ENCODE results near the gene PHRF1. TPM values are rescaled to one million over a fixed set of nuclear protein-coding genes. Genes with fewer than 3 reads are reported as not detected.

The PHRF1 gene
- total and polyA plus RNA-seq, 8 donors, result 11.2 to 39.3 (median 14.8) TPM

GRCh38 chr11:556662-557256, 19.5 kb upstream of the PHRF1 start:
- H3K4me1 ChIP-seq, result peaks cover 0 to 11% (median 7%) of the 10 kb centered on the region in 3 donors
- no peak for ATAC-seq
- intact Hi-C loops (cut with DNase I), result loop anchor here in 2 of 3 donors (5.0 to 10.0 kb wide), 2 partner anchors 166 to 168 kb away; no protein-coding TSS in a partner anchor
- no peak for FAIRE-seq
- no peaks in the 10 kb centered on the region for H3K36me3 ChIP-seq
- no peak overlapping the region for H3K4me3 ChIP-seq
- peak in 2 of 6 donors; percentile 53 to 78 for DNase-seq
- 92 to 94% methylated on average over 22 of the region's 22 CpGs for WGBS, 2 donors
- H3K27ac ChIP-seq, result no peak overlapping the region
- TF ChIP-seq, protein P1, sequence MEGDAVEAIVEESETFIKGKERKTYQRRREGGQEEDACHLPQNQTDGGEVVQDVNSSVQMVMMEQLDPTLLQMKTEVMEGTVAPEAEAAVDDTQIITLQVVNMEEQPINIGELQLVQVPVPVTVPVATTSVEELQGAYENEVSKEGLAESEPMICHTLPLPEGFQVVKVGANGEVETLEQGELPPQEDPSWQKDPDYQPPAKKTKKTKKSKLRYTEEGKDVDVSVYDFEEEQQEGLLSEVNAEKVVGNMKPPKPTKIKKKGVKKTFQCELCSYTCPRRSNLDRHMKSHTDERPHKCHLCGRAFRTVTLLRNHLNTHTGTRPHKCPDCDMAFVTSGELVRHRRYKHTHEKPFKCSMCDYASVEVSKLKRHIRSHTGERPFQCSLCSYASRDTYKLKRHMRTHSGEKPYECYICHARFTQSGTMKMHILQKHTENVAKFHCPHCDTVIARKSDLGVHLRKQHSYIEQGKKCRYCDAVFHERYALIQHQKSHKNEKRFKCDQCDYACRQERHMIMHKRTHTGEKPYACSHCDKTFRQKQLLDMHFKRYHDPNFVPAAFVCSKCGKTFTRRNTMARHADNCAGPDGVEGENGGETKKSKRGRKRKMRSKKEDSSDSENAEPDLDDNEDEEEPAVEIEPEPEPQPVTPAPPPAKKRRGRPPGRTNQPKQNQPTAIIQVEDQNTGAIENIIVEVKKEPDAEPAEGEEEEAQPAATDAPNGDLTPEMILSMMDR (IDR thresholded peaks at IDR 0.05), result no peak
- no peaks in the 10 kb centered on the region for H3K27me3 ChIP-seq
- no peaks in the 10 kb centered on the region for H3K9me3 ChIP-seq

GRCh38 chr11:557328-558132, 18.7 kb upstream of the PHRF1 start:
- Histone ChIP-seq H3K4me1 (peaks cover 0 to 19% (median 13%) of the 10 kb centered on the region in 3 donors), H3K27ac (no peak overlapping the region), H3K4me3 (no peak overlapping the region), H3K36me3 (no peaks in the 10 kb centered on the region), H3K27me3 (no peaks in the 10 kb centered on the region), H3K9me3 (no peaks in the 10 kb centered on the region)
- DNase-seq, result peak in 2 of 6 donors; percentile 49 to 77
- intact Hi-C loops (cut with DNase I), result loop anchor here in 2 of 3 donors (5.0 to 10.0 kb wide), 2 partner anchors 165 to 167 kb away; no protein-coding TSS in a partner anchor
- TF ChIP-seq, protein P1 (IDR thresholded peaks at IDR 0.05), result no peak
- 84 to 88% methylated on average over 23 to 24 of the region's 24 CpGs for WGBS, 2 donors
- ATAC-seq, result no peak
- no peak for FAIRE-seq

DNA sequence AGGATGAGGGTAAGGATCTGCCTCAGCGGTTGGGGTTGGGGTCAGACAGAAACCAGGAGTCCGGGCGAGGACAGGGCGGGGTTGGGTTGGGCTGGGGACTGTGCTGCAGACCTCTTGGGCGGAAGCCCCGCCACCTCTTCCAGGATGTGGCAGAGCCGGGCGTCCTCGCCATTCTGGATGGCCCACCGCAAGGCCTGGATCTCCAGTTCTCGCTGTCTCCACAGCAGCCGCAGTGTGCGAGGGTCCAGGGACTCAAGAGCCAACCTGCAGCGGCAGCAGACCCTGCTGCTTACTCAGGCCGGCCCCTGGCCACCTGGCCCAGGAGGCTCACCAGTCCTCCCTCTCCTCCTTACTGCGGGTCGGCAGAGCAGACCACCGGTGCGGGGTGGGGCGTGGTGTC, 17.8 kb upstream of the PHRF1 start:
- no peaks in the 10 kb centered on the region for H3K27me3 ChIP-seq
- peaks cover 0 to 19% (median 17%) of the 10 kb centered on the region in 3 donors for H3K4me1 ChIP-seq
- DNase-seq, result peak in 2 of 6 donors; percentile 49 to 74
- no peaks in the 10 kb centered on the region for H3K36me3 ChIP-seq
- no peaks in the 10 kb centered on the region for H3K9me3 ChIP-seq
- FAIRE-seq, result no peak
- no peak overlapping the region for H3K27ac ChIP-seq
- ATAC-seq, result no peak
- whole genome bisulfite sequencing, 2 donors, result 89% methylated on average over 20 of the region's 20 CpGs
- intact Hi-C loops (cut with DNase I), result loop anchor here in 2 of 3 donors (5.0 to 10.0 kb wide), 2 partner anchors 164 to 166 kb away; no protein-coding TSS in a partner anchor
- H3K4me3 ChIP-seq, result no peak overlapping the region
- TF ChIP-seq, protein P1 (IDR thresholded peaks at IDR 0.05), result no peak

- TF ChIP-seq, protein P1 (IDR thresholded peaks at IDR 0.05), result no peak
- intact Hi-C loops (cut with DNase I), result loop anchor here in 2 of 3 donors (5.0 to 10.0 kb wide), 2 partner anchors 163 to 166 kb away; no protein-coding TSS in a partner anchor
- Histone ChIP-seq H3K27ac (peak overlapping the region; percentile 90 to 99 (median 96)), H3K36me3 (no peaks in the 10 kb centered on the region), H3K4me3 (no peak overlapping the region), H3K9me3 (no peaks in the 10 kb centered on the region), H3K4me1 (peaks cover 0 to 16% (median 16%) of the 10 kb centered on the region in 3 donors), H3K27me3 (no peaks in the 10 kb centered on the region)
- DNase-seq, result peak in 2 of 6 donors; percentile 62 to 79
- FAIRE-seq, result no peak
- ATAC-seq, result no peak
- 76 to 83% methylated on average over 15 of the region's 15 CpGs for WGBS, 2 donors
Observed at GRCh38 chr11:559020-559620, 17.1 kb upstream of the PHRF1 start.

Measured in pancreas (tissue), 10 donors.